ENCODE data around the gene GTSE1. TPM values are rescaled to one million over a fixed set of nuclear protein-coding genes. Genes with fewer than 3 reads are reported as not detected.

The GTSE1 gene
- total and polyA plus RNA-seq, 2 donors (not counting 1 experiment from before 2014, with no cell fraction given) = 2.0 to 3.6 TPM

DNA sequence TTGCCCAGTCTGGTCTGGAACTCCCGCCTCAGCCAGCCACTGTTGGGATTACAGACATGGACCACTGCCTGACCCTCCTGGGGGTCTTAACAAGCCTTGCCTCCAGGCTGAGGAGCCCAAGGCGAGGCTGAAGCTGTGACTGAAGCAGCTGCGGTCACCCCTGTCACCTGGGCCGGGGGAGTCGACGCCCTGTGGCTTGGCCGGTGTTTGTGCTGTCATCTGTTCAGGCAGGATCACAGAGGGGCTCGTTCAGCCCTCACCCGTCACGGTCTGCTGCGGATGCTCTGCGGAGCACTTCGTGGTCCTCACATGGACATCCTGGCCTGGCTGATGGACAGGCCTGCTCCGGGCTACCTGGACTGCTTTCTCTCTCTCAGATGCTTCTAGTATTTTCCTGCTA lies 62.7 kb downstream of the GTSE1 start:
- no peak overlapping the region for H3K4me3 ChIP-seq (replicated peaks in 1 of 4; ENCODE audit: control extremely low read depth in 1 of 4, insufficient read depth in 1 of 4, low read depth in 3 of 4, low read length in 4 of 4)

DNA sequence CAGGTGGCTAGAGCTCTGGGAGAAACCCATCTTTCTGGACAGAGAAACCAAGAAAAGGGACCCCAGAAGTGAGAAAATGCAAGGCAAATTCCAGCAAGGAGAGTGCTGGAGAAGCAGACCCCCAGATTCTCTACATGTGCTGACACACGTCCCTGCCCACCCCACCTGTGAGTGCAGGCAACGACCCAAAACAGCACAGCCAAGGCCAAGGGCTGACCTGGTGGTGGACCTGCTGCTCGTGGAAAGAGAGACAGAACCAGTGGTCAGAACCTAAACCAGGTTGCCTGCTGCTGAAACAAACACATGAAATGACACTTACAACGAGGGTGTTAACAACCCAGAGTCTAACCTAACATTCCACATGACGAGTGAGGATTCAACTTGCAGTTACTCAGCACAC lies 63.4 kb downstream of the GTSE1 start:
- Histone ChIP-seq H3K9ac (ENCODE audit: insufficient read depth, low read length) (no peak overlapping the region), H3K79me2 (ENCODE audit: control insufficient read depth, insufficient read depth, low read length) (no peaks in the 10 kb centered on the region), H3K4me3 (replicated peaks in 1 of 4; ENCODE audit: control extremely low read depth in 1 of 4, insufficient read depth in 1 of 4, low read depth in 3 of 4, low read length in 4 of 4) (no peak overlapping the region), H3K27ac (ENCODE audit: insufficient read depth, low read length) (no peak overlapping the region), H3K9me3 (ENCODE audit: control insufficient read depth, insufficient read depth, low read depth, low read length) (no peaks in the 10 kb centered on the region), H4K20me1 (ENCODE audit: control insufficient read depth, extremely low read depth, insufficient read depth, low read length) (no peaks in the 10 kb centered on the region), H2AFZ (ENCODE audit: low read length) (no peak overlapping the region), H3K4me1 (ENCODE audit: control insufficient read depth, extremely low read depth, insufficient read depth, low read length) (no peaks in the 10 kb centered on the region), H3K27me3 (ENCODE audit: control insufficient read depth, insufficient read depth, low read length) (no peaks in the 10 kb centered on the region), H3K4me2 (ENCODE audit: extremely low read depth, insufficient read depth, low read length) (no peak overlapping the region), H3K36me3 (ENCODE audit: control insufficient read depth, insufficient read depth, low read length) (peaks cover 7% of the 10 kb centered on the region)
- no peak for DNase-seq (ENCODE audit: low read depth in 2 of 2)
- TF ChIP-seq EZH2 (IDR thresholded peaks at IDR 0.05; ENCODE audit: low read length, missing control alignments) (no peak), CTCF (conservative IDR thresholded peaks at IDR 0.05 in 1 of 2, IDR thresholded peaks at IDR 0.05 in 1 of 2; ENCODE audit: low read depth in 1 of 2, low read length in 2 of 2) (no peak)

More for the DNA sequence above, 62.7 kb downstream of the GTSE1 start:
- Histone ChIP-seq H3K4me2 (ENCODE audit: extremely low read depth, insufficient read depth, low read length) (no peak overlapping the region), H3K9ac (ENCODE audit: insufficient read depth, low read length) (no peak overlapping the region), H3K9me3 (ENCODE audit: control insufficient read depth, insufficient read depth, low read depth, low read length) (no peaks in the 10 kb centered on the region), H3K27ac (ENCODE audit: insufficient read depth, low read length) (no peak overlapping the region), H3K79me2 (ENCODE audit: control insufficient read depth, insufficient read depth, low read length) (no peaks in the 10 kb centered on the region), H3K27me3 (ENCODE audit: control insufficient read depth, insufficient read depth, low read length) (no peaks in the 10 kb centered on the region), H3K4me1 (ENCODE audit: control insufficient read depth, extremely low read depth, insufficient read depth, low read length) (no peaks in the 10 kb centered on the region), H3K36me3 (ENCODE audit: control insufficient read depth, insufficient read depth, low read length) (peaks cover 11% of the 10 kb centered on the region), H4K20me1 (ENCODE audit: control insufficient read depth, extremely low read depth, insufficient read depth, low read length) (no peaks in the 10 kb centered on the region), H2AFZ (ENCODE audit: low read length) (no peak overlapping the region)
- DNase-seq (ENCODE audit: low read depth in 2 of 2) = no peak
- no peak for TF ChIP-seq EZH2 (IDR thresholded peaks at IDR 0.05; ENCODE audit: low read length, missing control alignments)
- no peak for TF ChIP-seq CTCF (conservative IDR thresholded peaks at IDR 0.05 in 1 of 2, IDR thresholded peaks at IDR 0.05 in 1 of 2; ENCODE audit: low read depth in 1 of 2, low read length in 2 of 2)

- no peak overlapping the region for H3K4me3 ChIP-seq (replicated peaks in 1 of 4; ENCODE audit: control extremely low read depth in 1 of 4, insufficient read depth in 1 of 4, low read depth in 3 of 4, low read length in 4 of 4)
- no peaks in the 10 kb centered on the region for H3K4me1 ChIP-seq (ENCODE audit: control insufficient read depth, extremely low read depth, insufficient read depth, low read length)
- no peaks in the 10 kb centered on the region for H3K9me3 ChIP-seq (ENCODE audit: control insufficient read depth, insufficient read depth, low read depth, low read length)
- DNase-seq (ENCODE audit: low read depth in 2 of 2) = no peak
- no peak overlapping the region for H2AFZ ChIP-seq (ENCODE audit: low read length)
- H3K27ac ChIP-seq (ENCODE audit: insufficient read depth, low read length) = no peak overlapping the region
- no peaks in the 10 kb centered on the region for H3K79me2 ChIP-seq (ENCODE audit: control insufficient read depth, insufficient read depth, low read length)
- peaks cover 2% of the 10 kb centered on the region for H3K36me3 ChIP-seq (ENCODE audit: control insufficient read depth, insufficient read depth, low read length)
- H4K20me1 ChIP-seq (ENCODE audit: control insufficient read depth, extremely low read depth, insufficient read depth, low read length) = no peaks in the 10 kb centered on the region
- H3K4me2 ChIP-seq (ENCODE audit: extremely low read depth, insufficient read depth, low read length) = no peak overlapping the region
- H3K9ac ChIP-seq (ENCODE audit: insufficient read depth, low read length) = no peak overlapping the region
- H3K27me3 ChIP-seq (ENCODE audit: control insufficient read depth, insufficient read depth, low read length) = no peaks in the 10 kb centered on the region
- TF ChIP-seq EZH2 (IDR thresholded peaks at IDR 0.05; ENCODE audit: low read length, missing control alignments) = no peak
- TF ChIP-seq CTCF (conservative IDR thresholded peaks at IDR 0.05 in 1 of 2, IDR thresholded peaks at IDR 0.05 in 1 of 2; ENCODE audit: low read depth in 1 of 2, low read length in 2 of 2) = no peak
These were observed 64.2 kb downstream of the GTSE1 start for GRCh38 chr22:46360891-46361290.

Measured in fibroblast of lung (primary cell).